ENCODE results near the gene FAM78A. TPM values are rescaled to one million over a fixed set of nuclear protein-coding genes. Genes with fewer than 3 reads are reported as not detected.
A peak's percentile ranks its signal among the peaks of the same experiment; 100 is the strongest.

The FAM78A gene, protein sequence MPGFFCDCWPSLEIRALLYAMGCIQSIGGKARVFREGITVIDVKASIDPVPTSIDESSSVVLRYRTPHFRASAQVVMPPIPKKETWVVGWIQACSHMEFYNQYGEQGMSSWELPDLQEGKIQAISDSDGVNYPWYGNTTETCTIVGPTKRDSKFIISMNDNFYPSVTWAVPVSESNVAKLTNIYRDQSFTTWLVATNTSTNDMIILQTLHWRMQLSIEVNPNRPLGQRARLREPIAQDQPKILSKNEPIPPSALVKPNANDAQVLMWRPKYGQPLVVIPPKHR
- 2.0 and 2.1 TPM in 2 replicates for total RNA-seq (2014; rRNA removed; shearing (Covaris generic))
- 3.5 and 4.9 TPM in 2 replicates for polyA plus RNA-seq (2015; cell fraction: cytosol; rRNA removed)
- 1.6 and 1.9 TPM in 2 replicates for polyA plus RNA-seq (2015; cell fraction: nucleus; rRNA removed)

DNA sequence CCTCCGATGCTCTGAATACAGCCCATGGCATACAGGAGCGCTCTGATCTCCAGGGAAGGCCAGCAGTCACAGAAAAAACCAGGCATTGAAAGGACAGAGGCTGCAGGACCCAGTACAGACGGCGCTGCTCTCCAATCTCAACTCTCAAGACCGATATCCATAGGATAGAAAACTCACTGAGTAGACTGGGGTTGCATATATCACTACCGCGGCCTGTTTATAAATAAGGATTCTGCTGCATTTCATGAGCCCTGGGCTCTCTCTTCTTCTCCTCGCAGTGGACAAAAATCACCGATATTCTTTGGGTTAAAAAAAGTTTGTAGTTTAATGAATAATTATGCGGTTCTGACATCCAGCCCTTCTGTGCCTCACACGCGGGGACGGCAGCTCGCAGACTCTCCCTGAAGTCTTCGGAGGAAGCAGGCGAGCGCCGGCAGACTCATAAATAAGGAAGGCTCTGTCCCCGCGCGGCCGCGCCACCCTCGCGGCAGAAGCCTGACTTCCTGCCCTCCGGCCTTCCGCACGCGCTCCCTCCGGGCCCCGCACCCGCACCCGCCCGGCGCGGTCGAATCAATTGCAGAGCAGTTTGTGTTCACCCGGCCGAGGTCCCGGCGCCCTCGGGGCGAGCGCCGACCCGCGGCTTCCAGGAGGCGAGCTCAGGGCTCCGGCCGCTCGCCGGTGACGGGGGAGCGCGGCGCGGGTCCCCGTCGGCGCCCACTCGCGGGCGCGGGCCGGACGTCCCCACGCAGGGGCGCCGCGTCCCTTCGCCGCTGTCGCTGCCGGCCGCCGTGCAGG, at the start of gene FAM78A:
TSS of gene FAM78A (minus strand) at position 417 of the 795 bp plus-strand sequence. CDS start at position 86, 331 bp downstream.
- in situ Hi-C loops (cut with HindIII; ENCODE audit: low pct_unique_long_range_greater_than_20kb, low sequenced_read_pairs): no loop called here
- DNase-seq (ENCODE audit: low read depth, low spot score): peak; percentile 14

DNA sequence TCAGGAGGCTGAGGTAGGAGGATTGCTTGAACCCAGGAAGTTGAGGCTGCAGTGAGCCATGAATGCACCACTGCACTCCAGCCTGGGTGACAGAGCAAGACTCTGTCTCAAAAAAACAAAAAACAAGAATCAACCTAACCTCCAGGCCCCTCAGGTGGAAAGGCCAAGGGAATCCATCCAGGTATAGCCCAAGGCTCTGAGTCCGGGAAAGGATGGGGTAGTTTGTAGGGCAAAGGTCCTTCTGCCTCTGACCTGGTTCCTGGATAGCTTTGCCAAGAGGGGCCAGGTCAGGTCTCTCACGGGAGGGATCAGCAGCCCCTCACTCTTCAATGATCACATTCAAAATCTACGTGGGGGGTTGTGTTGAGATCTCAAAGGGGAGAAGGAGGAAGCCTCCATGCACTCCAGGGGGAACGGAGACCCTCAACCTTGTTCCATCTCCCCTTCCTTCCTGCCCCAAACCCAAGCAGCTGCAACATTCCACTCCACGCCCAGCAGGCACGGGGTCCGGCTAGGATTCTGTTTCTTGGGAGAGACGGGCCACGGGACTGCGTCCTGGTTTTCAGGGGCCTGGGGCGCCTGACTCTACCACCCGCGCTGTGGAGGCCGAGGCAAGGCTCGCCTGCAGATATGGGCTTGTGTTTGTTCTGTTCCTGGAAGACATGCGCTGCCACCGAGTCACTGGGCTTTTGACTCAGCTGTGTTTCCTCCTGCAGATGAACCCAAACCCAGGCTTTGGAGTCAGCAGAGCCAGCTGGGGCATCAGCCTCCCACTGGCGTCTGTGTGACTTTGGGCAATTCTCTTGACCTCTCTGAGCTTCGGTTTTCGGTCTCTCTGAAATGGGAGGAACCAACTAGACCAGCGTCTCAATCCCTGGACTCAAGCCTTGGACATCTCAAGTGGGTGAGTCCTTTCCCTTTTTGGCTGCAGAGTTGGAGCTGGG, 48.7 kb upstream of the FAM78A start:
- in situ Hi-C loops (cut with HindIII; ENCODE audit: low pct_unique_long_range_greater_than_20kb, low sequenced_read_pairs): no loop called here

DNA sequence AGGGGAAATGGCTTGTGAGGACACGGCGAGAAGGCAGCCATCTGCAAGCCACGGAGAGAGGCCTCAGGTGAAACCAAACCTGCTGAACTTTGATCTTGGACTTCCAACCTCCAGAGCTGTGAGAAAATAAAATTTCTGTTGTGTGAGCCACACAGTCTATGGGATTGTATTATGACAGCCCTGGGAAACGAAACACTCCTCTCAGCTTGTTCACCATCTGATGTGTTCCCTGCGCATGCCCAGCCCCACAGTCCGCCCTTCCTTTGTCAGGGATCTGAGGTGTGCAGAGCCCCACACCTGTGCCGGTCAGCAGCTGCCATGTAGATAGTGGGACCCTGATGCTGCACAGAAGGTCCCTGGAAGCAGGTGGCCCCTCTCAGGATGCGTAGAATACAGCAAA, 47.3 kb upstream of the FAM78A start:
- DNase-seq (ENCODE audit: low read depth, low spot score): no peak
- in situ Hi-C loops (cut with HindIII; ENCODE audit: low pct_unique_long_range_greater_than_20kb, low sequenced_read_pairs): no loop called here

More for the DNA sequence above, 48.7 kb upstream of the FAM78A start:
- DNase-seq (ENCODE audit: low read depth, low spot score): no peak

DNA sequence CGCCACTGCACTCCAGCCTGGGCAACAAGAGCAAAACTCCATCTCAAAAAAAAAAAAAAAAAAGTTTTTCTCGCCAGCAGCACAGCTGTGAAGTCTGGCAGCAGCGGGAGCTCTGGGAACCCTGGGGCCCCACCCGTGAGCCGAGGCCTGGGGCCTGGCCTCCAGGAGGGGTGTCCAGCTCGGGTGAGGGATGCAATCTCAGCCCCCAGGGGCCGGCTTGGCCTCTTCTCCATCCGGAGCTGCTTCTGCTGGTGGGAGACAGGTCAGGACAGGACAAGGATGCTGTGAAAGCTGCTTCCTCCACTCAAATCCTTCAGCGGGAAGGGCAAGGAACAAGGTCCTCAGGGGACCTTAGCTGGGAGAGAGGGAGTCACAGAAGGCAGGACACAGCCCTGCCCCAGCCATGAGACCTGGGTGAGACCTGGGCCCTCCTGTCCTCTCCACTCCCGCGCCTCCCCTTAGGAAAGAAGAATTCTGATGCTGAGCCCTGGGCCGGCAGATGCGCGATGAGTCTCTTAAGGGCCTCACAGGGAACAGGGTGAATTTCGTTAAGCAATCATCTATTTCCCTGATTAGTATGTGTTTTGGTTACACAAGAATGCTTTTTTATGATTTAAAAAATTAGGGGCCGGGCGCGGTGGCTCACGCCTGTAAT, 43.8 kb upstream of the FAM78A start:
- in situ Hi-C loops (cut with HindIII; ENCODE audit: low pct_unique_long_range_greater_than_20kb, low sequenced_read_pairs): no loop called here
- DNase-seq (ENCODE audit: low read depth, low spot score): no peak

- no peak for DNase-seq (ENCODE audit: low read depth, low spot score)
- in situ Hi-C loops (cut with HindIII; ENCODE audit: low pct_unique_long_range_greater_than_20kb, low sequenced_read_pairs): no loop called here
These were observed 43.2 kb upstream of the FAM78A start for GRCh38 chr9:131319486-131319885.

GRCh38 chr9:131318231-131319085, 42.1 kb upstream of the FAM78A start:
- DNase-seq (ENCODE audit: low read depth, low spot score): no peak
- in situ Hi-C loops (cut with HindIII; ENCODE audit: low pct_unique_long_range_greater_than_20kb, low sequenced_read_pairs): no loop called here

GRCh38 chr9:131312822-131313770, 36.8 kb upstream of the FAM78A start:
- DNase-seq (ENCODE audit: low read depth, low spot score): no peak
- in situ Hi-C loops (cut with HindIII; ENCODE audit: low pct_unique_long_range_greater_than_20kb, low sequenced_read_pairs): no loop called here

DNA sequence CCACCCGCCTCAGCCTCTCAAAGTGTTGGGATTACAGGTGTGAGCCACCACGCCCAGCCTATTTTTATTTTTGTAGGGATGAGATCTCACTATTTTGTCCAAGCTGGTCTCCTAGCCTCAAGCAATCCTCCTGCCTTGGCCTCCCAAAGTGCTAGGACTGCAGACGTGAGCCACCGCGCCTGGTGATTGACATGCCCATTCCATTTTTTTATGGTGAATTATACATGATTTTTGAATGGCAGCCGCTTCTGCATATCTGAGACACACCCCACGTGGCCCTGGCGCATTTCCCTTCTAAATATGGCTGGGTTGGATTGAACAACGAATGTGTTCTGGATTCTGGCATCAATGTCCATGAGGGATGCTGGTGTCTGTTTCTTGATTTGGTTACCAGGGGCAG, 35.9 kb upstream of the FAM78A start:
- no peak for DNase-seq (ENCODE audit: low read depth, low spot score)
- in situ Hi-C loops (cut with HindIII; ENCODE audit: low pct_unique_long_range_greater_than_20kb, low sequenced_read_pairs): no loop called here

DNA sequence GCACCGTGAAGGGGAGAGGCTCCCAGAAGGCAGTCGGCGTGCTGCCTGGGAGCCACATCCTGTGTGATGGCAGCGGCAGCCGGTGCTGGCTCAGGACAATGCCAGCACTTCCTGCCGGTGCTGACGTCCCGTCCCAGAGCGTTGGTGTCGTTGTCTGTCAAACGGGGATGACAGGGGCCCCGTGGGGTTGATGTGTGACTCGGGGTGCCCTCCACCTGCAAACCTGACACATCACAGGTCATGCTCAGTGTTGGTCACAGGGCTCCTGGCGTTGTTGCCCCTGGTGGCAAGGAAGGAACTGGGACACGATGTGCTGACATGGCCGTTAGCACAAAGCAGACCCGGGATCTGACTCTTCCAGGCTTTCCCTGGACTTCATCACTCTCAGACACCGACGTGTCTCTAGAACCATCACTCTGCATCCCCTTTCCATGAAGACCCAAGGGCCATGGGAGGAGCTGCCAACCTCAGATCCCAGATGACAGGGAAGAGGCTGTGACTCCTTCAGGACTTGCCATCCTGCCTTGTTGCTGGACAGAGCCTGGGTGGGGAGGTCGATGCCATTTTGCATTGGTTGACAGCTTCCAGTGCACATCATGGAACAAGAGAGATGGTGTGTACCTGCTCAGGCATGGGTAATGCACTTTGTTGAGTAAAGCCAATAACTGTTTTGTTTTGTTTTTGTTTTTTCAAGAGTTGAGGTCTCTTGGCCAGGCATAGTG, 34.7 kb upstream of the FAM78A start:
- no peak for DNase-seq (ENCODE audit: low read depth, low spot score)
- in situ Hi-C loops (cut with HindIII; ENCODE audit: low pct_unique_long_range_greater_than_20kb, low sequenced_read_pairs): no loop called here

DNA sequence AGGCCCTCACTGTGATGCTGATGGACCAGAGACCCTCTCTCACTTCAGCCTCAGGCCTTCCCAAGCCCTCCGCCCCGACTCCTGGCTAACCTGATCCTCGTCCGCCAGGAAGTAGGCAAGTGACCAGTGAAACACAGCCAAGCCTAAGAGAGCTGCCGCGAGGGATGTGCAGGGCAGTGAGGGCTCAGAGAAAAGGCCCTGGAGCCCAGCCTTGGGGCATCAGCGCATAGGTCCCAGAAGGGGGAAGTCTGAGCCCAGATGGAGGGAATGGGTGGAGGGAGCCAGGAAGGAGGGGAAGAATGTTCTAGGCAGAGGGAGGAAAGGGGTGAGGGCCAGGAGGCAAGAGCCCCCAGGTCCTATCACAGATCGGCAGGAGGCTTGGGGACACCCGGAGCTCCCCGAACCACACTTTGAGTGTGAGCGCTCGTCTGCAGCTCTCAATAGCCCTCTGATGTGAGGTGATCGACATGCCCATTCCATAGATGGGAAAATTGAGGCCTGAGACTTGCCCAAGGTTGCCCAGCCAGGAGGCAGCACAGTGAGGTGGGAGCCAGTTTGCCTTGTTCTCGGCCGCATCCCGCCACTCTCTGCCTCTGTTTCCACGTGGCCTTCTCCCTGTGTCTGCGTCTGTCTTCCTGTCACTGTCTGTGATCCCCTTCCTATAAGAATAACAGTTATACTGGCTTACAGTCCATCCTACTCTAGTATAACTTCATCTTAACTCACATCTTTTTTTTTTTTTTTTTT, 33.4 kb upstream of the FAM78A start:
- DNase-seq (ENCODE audit: low read depth, low spot score): no peak
- in situ Hi-C loops (cut with HindIII; ENCODE audit: low pct_unique_long_range_greater_than_20kb, low sequenced_read_pairs): no loop called here

- in situ Hi-C loops (cut with HindIII; ENCODE audit: low pct_unique_long_range_greater_than_20kb, low sequenced_read_pairs): no loop called here
- no peak for DNase-seq (ENCODE audit: low read depth, low spot score)
These were observed 32.7 kb upstream of the FAM78A start for GRCh38 chr9:131308906-131309529.

DNA sequence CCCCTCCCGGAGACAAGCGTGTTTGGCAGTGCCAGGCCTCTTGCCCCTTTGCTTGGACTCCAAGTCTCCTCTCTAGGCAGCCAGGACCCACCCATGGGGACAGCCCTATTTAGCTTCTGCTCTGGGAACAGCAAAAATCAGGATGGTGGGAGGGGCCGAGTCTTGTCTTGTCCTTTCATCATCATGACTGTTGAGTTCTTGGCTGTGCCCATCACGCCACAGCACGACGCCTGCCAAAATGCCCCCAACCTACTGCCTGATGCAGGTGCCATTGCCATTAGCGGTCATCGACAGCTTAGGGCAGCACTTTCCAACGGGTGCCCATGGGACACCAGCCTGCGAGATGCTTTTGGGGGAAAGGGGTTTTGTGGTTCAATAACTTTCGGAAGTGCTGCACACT, 32.1 kb upstream of the FAM78A start:
- in situ Hi-C loops (cut with HindIII; ENCODE audit: low pct_unique_long_range_greater_than_20kb, low sequenced_read_pairs): no loop called here
- no peak for DNase-seq (ENCODE audit: low read depth, low spot score)

DNA sequence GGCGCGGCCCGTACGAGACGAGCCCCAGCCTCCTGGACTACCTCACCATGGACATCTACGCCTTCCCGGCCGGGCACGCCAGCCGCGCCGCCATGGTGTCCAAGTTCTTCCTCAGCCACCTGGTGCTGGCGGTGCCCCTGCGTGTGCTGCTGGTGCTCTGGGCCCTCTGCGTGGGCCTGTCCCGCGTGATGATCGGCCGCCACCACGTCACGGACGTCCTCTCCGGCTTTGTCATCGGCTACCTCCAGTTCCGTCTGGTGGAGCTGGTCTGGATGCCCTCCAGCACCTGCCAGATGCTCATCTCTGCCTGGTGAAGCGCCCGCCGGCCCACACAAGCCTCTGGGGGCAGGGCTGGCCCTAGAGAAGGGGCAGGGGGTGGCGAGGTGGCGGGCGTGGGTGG, 31.7 kb upstream of the FAM78A start:
- in situ Hi-C loops (cut with HindIII; ENCODE audit: low pct_unique_long_range_greater_than_20kb, low sequenced_read_pairs): no loop called here
- DNase-seq (ENCODE audit: low read depth, low spot score): no peak

GRCh38 chr9:131306397-131307004, 30.2 kb upstream of the FAM78A start:
- in situ Hi-C loops (cut with HindIII; ENCODE audit: low pct_unique_long_range_greater_than_20kb, low sequenced_read_pairs): no loop called here
- no peak for DNase-seq (ENCODE audit: low read depth, low spot score)
